Hematopoietic multipotent progenitor cell treated with erythropoietin and hydrocortisone succinate and interleukin-3 and kit ligand, for 4 days (in vitro differentiated cells): ENCODE measurements around the gene SPON1.
"Not testable (repeated sequence)": the region's sequence is repeated elsewhere in the genome, so short reads cannot be mapped to it uniquely, and the experiment has no call there.

Experiments
- DNase-seq: peaks from one replicate; pipeline ENCODE4 v3.0.0-alpha.2; 2015

SPON1 gene

DNA sequence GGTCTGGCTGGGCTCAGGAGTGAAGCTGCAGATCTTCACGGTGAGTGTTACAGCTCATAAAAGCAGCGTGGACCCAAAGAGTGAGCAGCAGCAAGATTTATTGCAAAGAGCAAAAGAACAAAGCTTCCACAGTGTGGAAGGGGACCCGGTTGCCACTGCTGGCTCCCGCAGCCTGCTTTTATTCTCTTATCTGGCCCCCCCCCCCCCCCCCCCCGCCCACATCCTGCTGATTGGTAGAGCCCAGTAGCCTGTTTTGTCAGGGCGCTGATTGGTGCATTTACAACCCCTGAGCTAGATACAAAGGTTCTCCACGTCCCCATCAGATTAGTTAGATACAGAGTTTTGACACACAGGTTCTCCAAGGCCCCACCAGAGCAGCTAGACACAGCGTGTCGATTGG is 128.1 kb downstream of the SPON1 start:
- not testable (repeated sequence) for DNase-seq

DNA sequence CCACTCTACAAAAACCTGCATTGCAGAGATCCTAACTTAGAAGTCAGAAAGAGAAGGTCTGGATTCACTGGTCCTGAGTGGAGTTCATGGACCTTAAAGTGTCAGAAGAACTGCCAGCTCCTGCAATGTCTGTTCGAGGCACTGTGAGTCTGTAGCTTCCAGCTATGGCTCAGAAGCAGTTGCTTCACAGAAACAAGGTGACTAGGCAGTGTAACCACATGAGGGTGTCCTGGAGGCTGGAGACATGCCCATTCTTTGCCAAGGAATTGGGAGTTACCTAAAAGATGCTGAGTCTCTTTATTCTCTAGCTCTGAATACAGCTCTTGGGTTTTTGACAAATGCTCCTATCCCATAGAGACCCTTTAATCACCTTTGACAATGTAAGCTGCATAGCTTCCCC is 130.5 kb downstream of the SPON1 start:
- no peak for DNase-seq

GRCh38 chr11:14094481-14095037 is 132.0 kb downstream of the SPON1 start:
- DNase-seq, result peak; percentile 42

DNA sequence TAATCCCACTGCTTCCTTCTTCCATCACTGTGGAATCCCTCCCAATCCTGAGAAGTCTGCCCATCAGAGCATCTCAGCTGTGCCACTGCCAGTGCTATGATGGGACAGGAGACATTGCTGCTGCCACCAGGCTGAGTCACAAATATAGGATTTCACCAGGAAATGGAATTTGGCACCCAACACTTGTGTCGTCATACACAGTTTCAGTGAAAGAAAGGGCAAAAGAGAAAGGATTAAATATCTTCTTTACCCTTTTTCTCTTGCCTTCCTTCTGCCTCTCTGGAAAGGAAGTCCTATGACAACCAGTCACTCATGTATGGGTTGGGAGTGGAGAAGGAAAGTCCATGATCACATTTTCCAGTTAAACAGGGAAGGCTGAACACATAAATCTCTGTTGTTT is 133.4 kb downstream of the SPON1 start:
- no peak for DNase-seq

DNA sequence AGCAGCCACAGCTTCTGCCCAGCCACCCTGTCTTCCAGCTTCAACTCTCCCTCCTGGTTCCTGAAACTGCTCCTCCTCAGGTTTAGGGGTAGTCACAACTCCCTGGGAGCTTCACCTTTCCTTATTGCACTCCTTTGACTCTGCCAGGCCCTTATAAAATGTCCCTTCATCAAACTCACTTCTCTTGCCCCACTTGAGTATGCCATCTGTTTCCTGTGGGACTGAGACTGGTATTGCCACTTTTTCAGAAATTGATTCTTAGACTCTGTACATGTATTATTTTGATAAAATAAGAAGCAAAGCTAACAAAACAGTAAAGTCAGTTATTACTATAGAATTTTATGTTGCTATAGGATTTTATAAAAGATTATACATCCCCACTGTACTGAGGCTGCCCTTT is 134.1 kb downstream of the SPON1 start:
- DNase-seq, result no peak

GRCh38 chr11:14101388-14101787 is 138.9 kb downstream of the SPON1 start:
- DNase-seq, result no peak

GRCh38 chr11:14102766-14103165 is 140.2 kb downstream of the SPON1 start:
- no peak for DNase-seq

GRCh38 chr11:14105446-14105845 is 142.9 kb downstream of the SPON1 start:
- DNase-seq, result no peak

DNA sequence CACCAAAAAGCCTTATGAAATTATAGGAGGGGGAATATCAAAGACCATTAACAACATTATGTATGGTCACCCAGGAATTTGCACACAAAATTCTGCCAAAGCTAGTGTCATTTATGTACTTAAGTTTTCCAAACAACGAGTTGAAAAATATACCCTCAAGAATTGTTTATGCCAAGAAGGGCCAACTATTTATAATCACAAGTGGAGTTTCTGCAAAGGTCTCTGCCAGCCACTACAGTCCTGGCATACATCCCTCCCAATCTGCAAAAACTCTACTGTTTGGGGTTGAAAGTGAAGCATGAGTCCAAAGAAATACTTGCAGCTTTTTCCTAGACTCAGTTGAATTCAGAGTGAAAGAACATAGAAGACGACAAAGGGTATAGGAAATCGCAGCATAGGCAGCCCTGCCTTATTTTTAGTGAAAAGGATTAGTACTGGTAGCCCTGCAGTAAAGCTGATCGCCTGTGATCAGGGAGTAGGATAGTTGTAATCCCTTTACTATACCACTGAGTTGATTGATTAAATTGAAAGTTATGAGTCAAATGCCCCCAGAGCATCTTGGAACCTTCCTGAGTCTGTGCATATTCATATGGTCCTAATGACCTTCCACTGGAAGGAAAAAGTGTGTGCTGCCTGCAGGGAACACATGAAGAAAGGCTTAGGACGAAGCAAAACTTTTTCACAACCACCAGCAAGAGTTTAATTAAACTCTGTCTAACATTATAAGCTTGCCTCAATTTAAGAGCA is 144.0 kb downstream of the SPON1 start:
- DNase-seq, result no peak

GRCh38 chr11:14107050-14107430 is 144.5 kb downstream of the SPON1 start:
- no peak for DNase-seq

GRCh38 chr11:14109742-14110141 is 147.2 kb downstream of the SPON1 start:
- no peak for DNase-seq

GRCh38 chr11:14110629-14111028 is 148.1 kb downstream of the SPON1 start:
- DNase-seq, result no peak

- DNase-seq, result no peak
Measured at GRCh38 chr11:14111496-14111895, 149.0 kb downstream of the SPON1 start.

- DNase-seq, result no peak
Measured at GRCh38 chr11:14112721-14113120, 150.2 kb downstream of the SPON1 start.

DNA sequence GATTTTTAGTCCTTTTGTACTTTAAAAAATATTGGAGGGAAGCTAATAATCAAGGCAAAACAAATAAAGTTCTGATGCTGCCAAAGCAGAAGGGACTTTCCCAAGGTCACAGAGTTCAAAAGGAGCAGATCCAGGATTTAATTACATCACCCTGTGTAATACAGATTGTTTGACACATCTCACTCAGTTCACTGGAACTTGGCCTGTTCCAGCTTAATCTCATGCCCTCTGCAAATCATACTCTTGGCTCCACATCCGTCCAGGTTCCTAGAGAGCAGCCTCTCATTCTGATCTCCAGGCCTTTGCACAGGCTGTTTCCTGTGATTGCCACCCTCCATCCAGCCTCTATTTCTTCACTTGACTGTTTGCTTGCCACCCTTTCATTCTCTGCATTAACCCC is 151.7 kb downstream of the SPON1 start:
- DNase-seq, result no peak

DNA sequence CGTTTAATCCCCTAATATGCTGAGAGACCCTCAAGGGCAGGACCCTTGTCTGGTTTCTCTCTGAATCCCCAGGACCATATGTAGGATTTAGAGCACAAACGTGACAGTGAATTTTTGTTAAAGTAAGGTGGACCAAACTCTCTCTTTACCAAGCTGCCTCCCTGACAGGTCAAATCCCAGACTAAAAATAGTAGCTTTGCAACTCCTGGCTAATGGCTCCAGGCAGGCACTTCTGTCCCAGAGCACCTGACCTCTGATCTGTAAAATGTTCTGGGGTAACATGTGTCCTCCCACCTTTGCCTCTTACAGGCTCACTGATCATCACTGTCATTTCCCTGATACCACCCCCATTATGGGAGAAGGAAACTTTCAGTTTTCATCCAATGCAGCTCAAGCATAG is 152.3 kb downstream of the SPON1 start:
- no peak for DNase-seq

DNA sequence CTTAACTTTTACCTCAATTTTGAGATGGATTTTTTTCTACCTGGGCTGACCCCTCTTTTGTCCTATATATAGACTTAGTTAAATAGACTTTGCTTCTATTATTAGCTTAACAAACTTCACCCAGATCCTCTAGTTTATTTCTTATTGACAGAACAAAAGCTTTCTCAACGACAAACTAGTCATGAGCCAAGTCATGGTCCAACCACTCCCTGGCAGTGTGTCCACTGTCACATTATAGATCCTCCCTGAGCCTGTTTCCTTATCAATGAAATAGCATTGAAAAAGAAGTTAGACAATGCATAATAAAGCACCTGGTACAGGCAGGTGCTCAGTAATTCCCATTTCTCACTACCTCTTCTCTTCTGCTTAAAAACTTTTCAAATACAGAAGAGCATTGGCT is 155.1 kb downstream of the SPON1 start:
- no peak for DNase-seq

DNA sequence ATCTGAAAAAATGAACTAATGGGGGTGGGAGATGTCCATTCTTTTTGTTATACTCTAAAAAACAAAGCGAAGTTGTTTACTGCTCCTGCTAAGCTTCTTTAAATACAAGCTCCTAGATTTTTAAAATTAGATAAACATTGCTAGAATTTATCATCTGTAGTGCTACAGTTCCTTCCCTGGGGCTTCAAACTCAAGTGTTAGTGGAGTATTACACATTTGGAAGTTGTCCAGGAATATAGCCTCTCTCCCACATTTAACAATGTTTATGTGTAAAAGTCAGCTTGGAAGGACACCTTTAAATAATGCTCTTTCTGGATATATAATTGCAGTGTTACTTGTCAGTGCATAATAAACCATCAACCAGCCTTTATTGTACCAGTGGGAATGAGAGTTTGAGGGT is 155.5 kb downstream of the SPON1 start:
- no peak for DNase-seq

- peak; percentile 3 for DNase-seq
Measured at GRCh38 chr11:14119357-14119756, 156.8 kb downstream of the SPON1 start.

DNA sequence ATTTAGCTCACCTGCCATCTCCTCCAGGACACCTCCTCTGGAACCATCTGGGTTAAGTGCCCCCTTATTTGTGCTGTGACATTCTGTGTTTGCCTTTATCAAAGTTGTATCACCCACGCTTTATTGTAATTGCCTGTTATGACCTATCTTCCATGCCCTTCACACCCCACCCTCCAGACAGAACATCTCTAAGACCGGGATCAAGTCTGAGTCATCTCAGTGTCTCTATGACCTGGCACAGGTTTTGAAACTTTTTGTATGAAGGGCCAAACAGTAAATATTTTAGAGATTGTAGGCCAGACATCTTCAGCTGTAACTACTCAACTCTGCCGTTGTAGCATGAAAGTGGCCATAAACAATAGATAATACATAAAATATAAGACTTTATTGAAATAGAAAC is 161.8 kb downstream of the SPON1 start:
- no peak for DNase-seq

DNA sequence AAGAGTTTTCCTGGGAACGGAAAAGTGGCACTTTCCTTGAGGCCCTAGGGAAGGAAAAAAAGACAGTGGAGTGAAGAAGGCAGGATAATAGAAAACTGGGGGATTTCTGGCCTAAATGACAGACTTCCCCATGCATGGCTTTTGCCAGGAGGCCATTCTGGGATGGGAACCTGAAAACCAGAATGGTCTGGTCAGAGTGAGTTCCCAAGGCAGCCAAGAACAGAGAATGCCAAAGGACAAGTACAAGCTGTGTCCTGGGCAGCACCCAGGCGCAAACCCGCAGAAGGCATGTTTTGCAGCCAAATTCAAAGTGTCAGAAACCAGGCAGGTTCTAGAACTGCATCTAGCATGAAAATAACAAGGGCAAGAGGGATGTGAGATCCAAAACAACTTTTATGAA is 162.4 kb downstream of the SPON1 start:
- DNase-seq, result no peak

DNA sequence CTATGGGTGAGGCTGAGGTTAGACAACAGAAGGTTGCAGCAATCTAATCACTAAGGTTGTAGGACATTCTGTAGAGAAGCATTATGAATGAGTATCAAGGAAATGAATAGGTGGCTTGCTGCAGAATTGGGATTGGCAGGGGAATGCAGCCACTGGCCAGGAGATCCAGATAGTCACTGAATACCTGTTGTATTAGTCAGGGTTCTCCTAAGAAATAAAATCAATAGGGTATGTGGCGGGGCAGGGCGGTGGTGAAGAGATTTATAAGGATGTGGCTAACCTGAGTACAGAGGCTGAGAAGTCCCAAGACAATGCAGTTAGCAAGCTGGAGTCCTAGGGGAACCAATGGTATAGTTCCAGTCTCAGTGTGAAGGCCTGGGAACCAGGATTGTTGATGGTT is 163.0 kb downstream of the SPON1 start:
- no peak for DNase-seq

DNA sequence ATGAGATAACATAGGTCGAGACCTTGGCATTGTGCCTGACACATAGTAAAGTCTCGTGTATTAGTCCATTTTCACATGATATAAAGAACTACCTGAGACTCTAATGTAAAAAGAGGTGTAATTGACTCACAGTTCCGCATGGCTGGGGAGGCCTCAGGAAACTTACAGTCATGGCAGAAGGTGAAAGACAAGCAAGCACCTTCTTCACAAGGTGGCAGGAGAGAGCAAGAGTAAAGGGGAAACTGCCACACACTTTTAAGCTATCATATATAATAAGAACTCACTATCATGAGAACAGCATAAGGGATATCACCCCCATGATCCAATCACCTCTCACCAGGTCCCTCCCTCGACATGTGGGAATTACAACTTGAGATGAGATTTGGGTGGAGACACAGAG is 165.2 kb downstream of the SPON1 start:
- DNase-seq, result no peak

GRCh38 chr11:14132312-14132711 is 169.8 kb downstream of the SPON1 start:
- DNase-seq, result no peak

GRCh38 chr11:14133381-14133780 is 170.9 kb downstream of the SPON1 start:
- no peak for DNase-seq
